HG03280 (cell line): ENCODE measurements around the gene S100Z.
"Not testable (repeated sequence)": the region's sequence is repeated elsewhere in the genome, so short reads cannot be mapped to it uniquely, and the experiment has no call there.

Source experiments
- ATAC-seq: cut with Tn5 transposase; IDR thresholded peaks from one replicate; pipeline ENCODE4 v1.9.1; 2021; ENCODE audit warnings: mild to moderate bottlenecking, moderate library complexity; ENCODE audit not compliant: unreplicated experiment

Gene S100Z

DNA sequence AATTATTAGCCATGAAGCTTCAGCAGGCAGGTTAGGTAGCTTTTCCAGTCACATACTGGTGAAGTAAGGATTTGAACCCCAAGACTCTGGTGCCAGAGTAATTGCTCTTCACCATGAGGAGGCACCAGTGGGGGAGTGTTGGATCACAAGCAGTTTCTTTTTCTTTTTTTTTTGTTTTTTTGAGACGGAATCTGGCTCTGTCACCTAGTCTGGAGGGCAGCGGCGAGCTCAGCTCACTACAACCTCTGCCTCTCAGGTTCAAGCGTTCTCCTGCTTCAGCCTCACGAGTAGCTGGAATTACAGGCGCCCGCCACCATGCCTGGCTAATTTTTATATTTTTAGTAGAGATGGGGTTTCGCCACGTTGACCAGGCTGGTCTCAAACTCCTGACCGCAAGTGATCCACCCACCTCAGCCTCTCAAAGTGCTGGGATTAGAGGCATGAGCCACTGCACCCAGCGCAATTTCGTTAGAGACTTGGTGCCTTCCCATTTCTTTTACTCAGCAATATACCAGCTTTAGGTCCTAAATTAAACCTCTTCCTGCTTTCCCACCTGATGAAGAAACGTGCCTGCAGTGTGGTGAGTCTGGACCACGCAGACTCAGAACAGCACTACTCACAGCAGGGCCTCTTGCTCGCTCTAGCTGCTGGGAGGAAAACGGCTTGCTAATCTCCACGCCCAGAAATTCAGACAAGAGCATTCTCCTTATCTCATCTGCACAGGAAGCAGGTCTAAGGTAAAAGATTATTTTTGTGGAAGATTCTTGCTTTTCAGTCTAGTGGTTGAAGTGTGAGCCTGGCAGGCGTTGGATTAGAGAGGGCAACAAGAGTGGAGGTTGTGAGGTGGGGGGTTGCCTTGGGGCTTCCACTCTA lies at the start of gene S100Z:
S100Z (plus strand) TSS at position 596 of the 873 bp plus-strand sequence. CDS start 25,346 bp downstream, outside the sequence.
- no peak for ATAC-seq

DNA sequence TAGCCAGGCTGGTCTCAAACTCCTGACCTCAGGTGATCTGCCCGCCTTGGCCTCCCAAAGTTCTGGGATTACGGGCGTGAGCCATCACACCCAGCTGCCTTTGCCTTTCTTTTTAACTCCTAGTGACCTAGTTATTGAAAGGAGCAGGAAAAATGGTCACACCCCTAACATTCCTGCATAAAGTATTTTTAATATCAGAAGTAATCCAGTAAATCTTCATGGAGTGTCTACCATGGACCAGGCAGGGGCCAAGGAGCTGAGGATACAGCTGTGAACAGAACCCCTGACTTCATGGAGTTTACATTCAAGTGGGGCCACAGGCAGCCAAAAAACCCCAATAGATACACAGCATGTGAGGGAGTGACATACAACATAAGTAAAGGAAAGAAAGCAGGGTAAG lies 49.2 kb upstream of the S100Z start:
- ATAC-seq, result no peak

DNA sequence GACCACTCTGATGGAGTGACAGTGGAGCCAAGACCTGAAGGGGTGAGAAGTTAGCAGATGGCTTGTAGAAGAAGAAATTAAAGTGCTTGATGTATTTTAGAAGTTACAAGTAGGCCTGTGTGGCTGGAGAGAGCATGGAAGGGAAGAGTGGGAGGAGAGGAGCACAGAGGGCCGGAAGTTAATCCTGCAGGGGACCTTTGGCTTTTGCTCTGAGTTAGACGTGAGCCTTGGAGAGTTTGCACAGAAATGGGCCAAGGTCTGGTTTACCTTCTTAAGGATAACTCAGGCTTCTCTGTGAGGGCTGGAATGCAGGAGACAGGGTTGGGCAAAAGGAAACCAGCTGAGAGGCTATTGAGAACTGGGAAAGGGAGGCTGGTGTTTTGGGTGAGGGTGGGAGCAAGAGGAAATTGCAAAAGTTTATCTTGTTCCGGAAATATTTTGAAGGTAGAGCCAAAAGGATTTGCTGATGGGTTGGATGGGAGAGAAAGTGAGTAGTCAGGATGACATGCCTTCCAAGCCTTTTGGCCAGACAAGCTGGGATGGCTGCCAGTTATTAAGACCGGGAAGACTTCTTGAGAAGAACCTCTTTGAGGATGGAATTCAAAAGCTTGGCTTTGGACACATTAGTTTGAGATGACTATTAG lies 48.5 kb upstream of the S100Z start:
- ATAC-seq, result no peak

DNA sequence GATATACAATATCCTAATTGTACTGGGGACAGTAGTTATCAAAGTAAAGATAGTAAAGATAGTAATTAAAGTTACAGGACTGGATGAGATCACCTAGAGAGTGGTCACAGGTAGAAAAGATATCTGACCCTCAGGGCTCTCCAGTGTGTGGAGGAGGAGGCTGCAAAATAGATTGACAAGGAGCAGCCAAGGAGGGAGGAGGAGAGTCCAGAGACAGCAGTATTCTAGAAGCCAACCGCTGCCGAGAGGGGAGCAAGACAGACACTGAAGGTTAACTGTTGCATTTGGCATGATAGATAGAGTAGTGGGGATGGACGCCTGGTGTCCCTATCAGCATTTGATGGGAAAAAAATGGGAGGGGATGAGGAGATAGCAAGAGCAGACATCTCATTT lies 48.0 kb upstream of the S100Z start:
- ATAC-seq, result no peak

DNA sequence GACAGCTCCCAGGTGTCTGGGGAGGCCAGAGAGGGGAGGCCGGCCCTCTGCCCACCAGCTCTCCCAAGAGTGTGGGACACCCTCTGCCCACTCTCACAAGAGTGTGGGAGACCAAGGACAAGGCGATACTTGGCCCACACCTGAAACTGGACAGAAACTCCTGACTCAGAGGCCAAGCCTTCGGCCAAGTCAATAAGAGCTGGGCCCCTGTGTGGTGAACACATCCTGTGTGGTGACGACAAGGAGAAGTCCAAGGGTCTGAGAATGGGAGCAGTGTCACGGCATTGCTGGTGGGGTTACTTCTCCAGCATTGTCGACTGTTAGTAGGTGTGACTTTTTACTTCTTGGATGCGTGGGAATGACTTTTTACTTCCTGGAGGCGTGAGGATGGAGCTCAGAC lies 45.5 kb upstream of the S100Z start:
- no peak for ATAC-seq

DNA sequence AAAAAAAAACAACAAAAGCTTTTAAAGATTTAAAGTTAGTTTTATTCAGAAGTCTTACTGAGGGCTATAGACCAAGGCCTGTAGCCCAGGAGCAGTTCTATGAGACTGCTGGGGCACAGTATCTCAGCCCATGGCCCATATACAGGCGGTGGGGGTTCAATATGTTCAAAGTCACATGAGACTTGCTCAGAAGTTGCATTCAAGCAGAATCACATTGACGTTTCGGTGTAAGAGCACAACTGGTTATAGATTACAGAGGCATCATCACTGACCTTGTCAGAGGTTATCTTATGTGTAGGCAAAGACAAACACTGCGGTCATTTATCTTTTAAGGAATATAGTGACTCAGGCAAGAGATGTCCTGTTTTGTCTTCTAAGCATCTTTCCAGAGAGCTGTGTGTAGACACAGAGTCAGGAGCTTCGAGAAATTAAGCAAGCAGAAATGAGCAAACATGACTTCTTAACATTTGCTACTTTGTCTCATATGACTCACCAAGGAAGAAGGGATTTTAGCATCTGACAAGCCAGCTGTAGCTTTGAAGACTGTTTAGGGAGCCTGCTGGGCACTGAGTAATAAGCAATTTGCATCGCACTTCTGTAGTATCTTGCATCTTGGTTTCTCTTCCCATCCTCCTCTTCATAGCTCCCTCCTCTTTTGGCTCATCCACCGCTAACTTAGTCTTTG lies 43.9 kb upstream of the S100Z start:
- no peak for ATAC-seq

DNA sequence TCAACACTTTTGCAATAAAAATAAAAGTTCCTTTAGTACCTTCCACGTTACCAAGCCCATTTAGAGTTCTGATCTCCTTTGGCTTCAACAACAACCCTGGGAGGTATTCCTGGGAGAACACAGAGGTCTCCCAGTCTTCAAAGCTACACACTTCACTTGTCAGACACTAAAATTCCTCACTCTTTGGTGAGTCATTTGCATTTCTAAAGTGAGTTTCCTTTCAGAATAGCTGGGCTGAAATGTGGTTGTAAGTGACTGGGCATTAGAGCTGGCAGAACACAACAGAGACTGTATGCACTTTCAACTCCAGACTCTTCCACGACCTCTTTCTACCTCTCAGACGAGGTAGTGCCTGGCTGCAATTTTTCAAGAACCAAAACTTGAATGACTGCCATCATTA lies 42.5 kb upstream of the S100Z start:
- ATAC-seq, result no peak

DNA sequence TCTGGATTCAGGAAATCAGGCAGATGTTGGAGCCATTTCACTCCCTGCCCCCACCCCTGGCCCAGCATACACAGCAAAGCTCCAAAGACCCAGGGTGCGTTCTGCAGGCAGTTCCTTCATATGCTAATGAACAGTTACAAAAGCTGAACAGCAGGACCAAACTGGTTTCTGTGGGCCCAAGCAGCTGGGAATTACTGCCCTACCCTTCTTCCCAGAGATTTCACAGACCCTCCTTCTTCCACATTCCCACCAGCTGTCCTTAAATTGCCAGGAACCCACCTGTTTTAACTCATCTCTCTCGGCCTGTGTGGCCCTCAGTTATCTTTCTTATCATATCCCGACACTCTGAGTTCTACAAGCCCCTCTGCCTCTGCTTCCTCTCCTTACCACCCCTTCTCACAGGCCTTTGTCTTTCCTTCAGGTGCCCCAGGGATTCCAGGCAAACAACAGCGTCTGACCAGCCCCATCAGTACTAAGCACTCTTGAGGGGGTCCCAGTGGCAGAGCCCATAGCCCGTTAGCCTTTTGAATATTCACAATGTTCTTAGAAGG lies 41.6 kb upstream of the S100Z start:
- ATAC-seq, result no peak

DNA sequence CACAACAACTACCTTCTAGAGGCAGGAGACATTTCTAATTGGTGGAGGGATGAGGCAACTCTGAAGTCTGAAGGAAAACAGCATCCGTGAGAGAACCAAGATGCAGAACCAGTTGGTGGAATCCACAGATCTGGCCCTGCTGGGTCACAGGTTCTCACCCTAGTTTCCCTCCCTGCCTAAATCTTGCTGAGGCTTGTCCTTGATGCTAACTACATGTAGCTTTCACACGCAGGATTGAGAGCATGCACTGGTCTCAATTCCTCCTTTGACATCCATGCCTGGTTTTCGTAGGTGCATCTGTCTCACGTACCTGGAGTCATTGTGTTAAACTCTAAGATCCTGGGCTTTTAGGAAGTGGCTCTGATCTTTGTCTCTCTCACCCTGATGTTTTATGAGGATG lies 40.7 kb upstream of the S100Z start:
- ATAC-seq, result no peak

DNA sequence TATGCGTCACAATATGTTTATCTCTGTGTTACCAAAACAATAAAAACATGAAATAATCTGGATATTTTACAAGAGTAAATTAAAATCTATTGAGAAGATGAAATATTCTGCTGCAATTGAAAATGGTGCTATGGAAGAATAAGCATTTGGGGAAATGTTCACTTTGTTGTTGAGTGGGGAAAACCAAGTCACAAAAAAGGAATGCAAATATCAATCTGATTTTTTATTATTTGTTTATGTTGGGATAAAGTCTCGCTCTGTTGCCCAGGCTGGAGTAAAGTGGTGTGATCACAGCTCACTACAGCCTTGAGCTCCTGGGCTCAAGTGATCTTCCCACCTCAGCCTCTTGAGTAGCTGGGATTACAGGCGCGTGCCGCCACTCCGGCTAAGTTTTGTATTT lies 39.6 kb upstream of the S100Z start:
- ATAC-seq, result no peak

DNA sequence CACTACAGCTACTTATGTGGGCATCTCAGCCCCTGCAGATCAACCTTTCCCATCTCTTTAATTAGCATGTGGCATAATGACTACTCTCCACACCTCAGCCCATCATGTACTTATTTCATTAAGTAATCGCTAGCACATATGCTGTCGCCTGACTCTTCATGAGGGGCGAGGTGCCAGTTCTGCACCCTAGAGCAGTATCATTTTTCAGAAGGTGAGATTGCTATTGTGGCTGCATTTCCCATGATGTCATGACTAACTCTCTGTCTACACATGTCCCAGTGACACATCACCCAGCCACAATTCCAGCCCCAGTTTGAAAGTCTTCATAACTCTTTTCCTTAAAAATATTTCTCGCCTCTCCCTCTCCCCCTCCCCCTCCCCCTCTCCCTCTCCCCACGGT lies 38.6 kb upstream of the S100Z start:
- no peak for ATAC-seq

DNA sequence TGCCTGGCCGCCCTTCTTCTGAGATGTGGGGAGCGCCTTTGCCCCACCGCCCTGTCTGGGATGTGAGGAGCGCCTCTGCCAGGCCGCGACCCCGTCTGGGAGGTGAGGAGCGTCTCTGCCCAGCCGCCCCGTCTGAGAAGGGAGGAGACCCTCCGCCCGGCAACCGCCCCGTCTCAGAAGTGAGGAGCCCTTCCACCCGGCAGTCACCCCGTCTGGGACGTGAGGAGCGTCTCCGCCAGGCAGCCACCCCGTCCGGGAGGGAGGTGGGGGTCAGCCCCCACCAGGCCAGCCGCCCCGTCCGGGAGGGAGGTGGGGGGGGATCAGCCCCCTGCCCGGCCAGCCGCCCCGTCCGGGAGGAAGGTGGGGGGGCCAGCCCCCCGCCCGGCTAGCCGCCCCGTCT lies 37.6 kb upstream of the S100Z start:
- ATAC-seq, result not testable (repeated sequence)

DNA sequence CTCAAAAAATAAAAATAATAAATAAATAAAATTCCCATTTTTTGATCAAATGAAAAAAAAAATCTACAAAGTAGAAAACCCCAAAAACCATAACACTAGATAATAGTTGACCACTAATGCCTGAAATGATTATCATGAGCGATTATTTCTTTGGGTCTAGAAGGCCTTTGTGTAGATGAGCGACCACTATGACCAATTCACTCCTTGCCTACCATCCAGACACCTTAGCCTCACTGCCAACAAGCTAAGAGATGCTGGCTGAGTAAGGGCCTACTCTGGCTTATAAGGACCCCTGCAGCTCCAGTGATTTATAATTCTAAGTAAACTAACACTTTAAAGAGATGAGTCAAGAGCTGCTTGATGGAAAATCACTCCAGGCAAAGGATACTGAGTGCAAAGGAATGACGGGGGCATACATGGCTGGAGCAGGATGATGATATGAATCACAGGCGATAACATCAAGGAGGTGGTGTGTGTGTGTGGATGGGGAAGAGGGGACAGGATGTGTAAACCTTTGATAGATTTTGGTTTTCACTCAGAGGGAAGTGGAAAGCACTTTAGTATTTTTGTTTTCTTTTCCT lies 35.7 kb upstream of the S100Z start:
- ATAC-seq, result no peak

DNA sequence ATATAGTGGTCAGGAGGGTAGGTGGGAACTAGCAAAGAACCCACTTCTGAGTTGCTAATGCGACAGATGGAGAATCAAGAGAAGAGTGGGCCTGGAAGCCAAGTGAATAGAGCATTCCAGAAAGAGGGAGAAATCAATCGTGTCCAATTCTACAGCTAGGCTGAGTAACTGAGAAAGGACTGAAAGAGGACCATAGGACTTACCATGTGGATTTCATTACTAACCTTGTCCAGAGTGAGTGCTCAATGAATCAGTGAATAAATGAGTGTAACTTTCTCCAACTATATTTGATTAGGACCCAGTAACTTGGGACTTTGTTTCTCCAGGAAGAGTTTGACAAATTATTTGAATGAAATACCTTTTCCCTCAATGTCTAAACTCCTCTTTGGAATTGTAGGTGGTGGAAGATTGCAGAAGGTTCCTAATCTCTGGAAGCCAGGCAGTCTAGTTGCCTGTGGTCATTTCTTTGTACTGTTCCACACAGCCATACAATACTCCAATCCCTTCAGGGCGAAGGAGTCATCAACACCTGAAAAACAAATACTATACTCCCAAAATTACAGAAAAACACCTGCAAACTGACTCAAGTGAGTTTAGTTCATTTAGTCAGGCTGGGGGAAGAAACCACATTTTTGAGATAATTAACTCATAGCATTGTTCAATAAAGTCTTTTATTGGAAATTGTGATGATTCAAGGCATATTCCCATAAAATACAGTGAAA lies 33.5 kb upstream of the S100Z start:
- ATAC-seq, result no peak

DNA sequence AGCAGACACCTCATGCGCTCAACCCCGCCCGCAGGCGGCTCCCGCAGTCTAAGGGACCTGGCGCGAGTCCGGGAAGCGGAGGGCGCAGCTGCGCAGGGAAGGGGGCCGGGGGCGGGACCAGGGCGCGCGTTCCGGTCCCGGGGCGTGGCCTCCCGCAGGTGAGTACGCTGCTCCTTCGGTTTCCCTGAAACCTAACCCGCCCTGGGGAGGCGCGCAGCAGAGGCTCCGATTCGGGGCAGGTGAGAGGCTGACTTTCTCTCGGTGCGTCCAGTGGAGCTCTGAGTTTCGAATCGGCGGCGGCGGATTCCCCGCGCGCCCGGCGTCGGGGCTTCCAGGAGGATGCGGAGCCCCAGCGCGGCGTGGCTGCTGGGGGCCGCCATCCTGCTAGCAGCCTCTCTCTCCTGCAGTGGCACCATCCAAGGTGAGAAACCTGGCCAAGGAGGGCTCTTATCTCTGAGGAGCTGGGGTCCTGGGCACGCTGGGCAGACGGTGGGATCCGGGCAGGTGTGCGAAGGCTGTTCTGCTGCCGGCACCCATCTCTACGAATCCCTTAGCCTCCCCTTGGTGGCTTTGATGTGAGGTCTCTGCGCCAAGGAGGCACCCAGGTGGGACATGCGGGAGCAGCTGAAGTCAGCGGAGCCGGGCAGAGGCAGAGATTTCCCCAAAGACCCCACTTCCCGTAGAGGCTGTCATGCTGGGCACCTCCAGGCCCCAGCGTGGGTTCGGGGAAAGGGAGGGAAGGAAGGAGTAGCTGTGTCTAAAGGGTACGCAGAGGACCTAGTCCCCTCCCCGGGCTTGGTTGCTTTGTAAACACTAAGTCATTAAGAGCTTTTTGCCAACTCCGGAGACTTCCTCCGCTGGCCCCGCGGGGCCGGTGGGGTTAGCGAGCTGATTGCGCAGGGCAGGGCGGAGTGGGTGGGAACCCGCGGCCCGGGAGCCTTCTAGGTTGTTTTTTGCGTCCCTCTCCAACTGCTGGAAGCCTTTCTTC lies 30.7 kb upstream of the S100Z start, which contains the start of gene F2RL1:
F2RL1 (plus strand) TSS at position 187 of the 988 bp plus-strand sequence; CDS start at position 340, 153 bp downstream.
- ATAC-seq, result no peak

DNA sequence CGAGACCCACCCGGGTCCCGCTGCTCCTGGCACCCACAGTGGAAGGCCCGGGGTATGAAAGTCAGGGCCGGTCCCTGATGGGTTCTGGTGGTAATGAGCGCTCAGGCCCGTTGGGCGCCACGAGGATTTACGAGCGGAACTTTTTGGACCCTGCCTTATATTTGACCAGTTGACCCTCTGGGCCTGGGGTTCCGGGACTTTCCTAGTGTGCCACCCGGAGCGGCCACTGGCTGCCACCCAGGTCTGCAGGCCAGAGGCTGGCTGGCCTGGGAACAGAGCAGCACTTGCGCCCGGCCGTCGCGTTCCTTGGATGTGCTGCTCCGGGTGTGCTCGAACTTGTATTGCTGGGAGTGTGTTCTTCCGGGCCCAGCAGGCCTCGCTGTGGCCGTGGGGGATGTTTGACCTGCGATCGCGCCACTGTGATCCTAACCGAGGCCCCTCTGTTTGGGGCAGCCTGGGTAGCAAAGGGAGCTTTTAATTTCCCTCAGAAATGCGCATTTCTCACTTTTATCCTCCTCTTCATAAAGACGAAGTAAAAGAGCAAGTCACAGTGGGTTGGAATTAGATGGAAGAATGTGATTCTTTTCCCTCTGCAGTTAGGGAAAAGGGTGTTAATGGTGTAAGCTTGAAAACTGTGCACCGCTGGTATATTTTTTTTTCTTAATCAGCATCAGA lies 29.8 kb upstream of the S100Z start:
- ATAC-seq, result no peak

DNA sequence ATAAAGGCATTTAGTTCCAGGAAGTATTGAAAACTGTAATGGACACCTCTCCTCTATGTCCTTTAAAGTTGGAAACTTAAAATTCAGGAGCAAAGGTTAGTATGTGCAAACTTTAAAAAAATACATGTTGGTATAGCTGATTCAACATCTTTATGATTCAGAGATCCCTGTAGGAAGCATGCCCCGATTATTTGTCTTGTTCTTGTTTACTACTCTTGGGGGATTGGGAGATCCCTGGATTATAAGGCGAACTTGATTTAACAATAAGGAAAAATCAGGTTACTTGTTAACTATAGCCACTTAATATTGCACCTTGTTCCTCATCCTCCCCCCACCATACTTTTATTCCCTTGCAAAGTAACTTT lies 29.3 kb upstream of the S100Z start:
- ATAC-seq, result no peak

DNA sequence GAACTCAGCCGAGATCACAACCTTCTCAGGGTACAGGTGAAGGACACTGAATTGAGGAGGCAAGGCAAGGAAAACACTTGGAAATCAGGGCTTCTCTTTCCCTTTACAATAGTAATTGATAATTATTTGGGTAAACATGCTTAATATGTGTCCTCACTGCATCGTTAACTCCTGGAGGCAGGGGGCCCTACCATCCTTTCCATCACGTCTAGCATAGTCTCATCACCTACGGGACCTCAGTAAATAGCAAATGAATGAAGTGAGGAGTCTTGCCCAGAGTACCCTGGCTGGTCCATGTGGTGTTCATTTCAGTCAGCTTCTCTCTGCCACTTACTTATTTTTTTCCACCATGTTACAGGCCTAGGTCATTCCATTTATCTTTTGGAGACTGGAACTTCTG lies 28.7 kb upstream of the S100Z start:
- no peak for ATAC-seq
